NCI-H2171 (cell line): ENCODE results near the gene NLRP7.
"Not testable (repeated sequence)": the region's sequence is repeated elsewhere in the genome, so short reads cannot be mapped to it uniquely, and the experiment has no call there.

ENCODE experiments used
- DNase-seq: peaks from one replicate; lab custom pipeline; 2025; lab: John Stamatoyannopoulos, UW

NLRP7 gene

GRCh38 chr19:54919646-54920563 lies 27.4 kb downstream of the NLRP7 start:
- DNase-seq = not testable (repeated sequence)

GRCh38 chr19:54918499-54918898 lies 28.8 kb downstream of the NLRP7 start:
- no peak for DNase-seq

GRCh38 chr19:54916822-54917221 lies 30.5 kb downstream of the NLRP7 start:
- no peak for DNase-seq

DNA sequence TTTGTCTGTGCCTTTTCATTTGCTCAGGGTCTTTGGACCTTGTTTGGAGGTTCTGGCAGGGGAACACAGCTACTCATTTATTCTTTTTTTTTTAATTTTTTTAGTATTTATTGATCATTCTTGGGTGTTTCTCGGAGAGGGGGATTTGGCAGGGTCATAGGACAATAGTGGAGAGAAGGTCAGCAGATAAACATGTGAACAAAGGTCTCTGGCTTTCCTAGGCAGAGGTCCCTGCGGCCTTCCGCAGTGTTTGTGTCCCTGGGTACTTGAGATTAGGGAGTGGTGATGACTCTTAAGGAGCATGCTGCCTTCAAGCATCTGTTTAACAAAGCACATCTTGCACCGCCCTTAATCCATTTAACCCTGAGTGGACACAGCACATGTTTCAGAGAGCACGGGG lies 39.4 kb downstream of the NLRP7 start:
- not testable (repeated sequence) for DNase-seq

DNA sequence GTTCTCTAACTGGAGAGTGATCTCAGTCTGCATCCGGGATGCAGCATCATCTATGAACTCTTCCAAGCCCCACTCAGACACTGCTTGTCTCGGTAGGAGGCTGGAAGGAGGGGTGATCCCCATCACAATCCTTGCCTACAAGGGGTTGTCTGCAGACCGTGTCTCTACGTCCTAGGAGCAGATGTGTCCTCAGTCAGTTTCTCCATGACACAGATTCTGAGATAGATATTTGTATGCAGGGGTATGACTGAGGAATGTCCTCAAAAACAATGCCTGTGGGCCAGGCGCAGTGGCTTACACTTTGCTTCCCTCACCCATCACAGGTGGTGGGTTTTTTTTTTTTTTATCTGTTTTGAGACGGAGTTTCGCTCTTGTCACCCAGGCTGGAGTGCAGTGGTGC lies 40.5 kb downstream of the NLRP7 start:
- DNase-seq = no peak

GRCh38 chr19:54905803-54906511 lies 41.4 kb downstream of the NLRP7 start, which contains the start of gene NCR1:
TSS of gene NCR1 (plus strand) at chr19:54906148. CDS start at chr19:54906188, 40 bp downstream.
- no peak for DNase-seq

DNA sequence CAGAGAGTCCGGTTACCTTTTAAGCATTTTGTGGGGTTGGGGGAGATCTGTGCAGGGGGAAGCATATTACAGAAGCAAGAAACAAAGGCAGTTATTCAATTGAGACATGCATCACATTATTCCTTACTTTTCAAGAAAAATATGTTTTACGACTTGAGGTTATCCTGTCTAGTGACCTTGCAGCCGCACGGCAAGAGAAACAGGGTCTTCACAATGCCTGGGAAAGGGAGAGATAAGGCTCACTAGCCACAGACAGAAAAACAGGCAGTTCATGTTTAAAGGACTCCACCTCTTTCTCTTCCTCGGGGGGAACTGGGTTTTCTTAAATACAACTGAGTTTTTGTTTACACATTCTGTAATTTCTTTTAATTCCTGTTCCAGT lies 41.9 kb downstream of the NLRP7 start:
- DNase-seq = no peak

DNA sequence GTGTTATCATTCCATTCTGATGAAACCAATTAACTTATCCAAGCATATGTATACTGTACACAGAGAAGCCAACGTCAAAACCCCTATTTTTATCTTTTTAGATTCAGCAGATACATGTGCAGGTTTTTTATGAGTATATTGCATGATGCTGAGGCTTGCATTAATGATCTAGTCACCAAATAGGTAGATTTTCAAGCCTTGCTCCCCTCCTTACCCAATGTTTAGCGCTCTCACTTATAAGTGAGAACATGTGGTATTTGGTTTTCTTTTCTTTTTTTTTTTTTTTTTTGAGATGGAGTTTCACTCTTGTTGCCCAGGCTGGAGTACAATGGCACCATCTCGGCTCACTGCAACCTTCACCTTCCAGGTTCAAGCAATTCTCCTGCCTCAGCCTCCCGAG lies 43.1 kb downstream of the NLRP7 start:
- DNase-seq = not testable (repeated sequence)

DNA sequence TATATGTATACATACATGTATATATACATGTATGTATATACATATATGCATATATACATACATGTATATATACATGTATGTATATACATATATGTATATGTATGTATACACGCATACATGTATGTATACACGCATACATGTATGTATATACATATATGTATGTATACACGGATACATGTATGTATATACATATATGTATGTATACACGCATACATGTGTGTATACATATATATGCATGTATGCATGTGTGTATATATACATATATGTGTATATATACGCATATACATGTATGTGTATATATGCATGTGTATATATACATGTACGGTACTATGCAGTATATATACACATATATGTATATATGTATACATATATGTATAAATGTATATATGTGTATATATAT lies 44.0 kb downstream of the NLRP7 start:
- DNase-seq = no peak

DNA sequence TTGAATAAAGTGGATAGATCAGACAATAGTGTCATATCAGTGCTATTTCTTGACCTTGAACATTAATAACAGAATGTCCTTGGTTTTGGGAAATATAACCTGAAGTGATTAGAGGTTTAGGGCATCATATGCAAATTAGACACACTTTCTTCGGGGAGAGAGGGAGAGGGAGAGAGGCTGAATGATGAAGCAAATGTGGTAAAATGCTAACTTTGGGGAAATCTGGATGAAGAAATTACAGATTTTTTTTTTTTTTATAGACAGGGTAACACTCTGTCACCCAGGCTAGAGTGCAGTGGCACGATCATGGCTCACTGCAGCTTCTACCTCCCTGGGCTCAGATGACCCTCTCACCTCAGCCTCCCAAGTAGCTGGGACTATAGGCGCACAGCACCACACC lies 45.3 kb downstream of the NLRP7 start:
- DNase-seq = no peak

DNA sequence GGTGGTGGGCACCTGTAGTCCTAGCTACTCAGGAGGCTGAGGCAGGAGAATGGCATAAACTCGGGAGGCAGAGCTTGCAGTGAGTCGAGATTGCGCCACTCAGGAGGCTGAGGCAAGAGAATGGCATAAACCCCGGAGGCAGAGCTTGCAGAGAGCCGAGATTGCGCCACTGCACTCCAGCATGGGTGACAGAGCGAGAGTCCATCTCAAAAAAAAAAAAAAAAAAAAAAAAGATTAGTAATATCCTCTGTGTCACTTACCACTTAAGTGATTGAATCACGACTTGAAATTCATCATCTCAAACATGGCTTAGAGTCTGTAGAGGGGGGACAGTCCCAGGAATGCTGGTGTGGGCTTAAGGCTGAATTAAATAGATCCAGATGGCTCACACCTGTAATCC lies 46.2 kb downstream of the NLRP7 start:
- not testable (repeated sequence) for DNase-seq

- DNase-seq = not testable (repeated sequence)
Measured at GRCh38 chr19:54899646-54900045, 47.7 kb downstream of the NLRP7 start.

DNA sequence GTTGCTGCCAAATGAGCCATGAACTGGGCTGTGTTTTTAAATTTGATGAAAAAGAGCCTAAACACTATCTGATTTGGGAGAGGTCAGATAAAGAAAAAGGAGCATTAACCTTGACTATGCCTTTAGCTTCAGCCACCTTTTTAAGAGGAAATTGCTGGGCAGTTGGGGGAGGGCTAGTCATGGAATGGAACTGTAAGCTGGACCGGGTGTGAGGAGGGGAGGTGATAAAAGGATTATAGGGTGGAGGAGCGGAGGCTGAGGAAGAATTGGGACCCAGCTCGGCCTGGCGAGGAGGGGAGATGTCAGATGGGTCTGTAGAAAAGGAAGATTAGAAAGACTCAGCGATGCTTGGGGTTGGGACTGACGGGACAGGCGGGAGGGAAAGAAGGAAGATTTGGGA lies 48.6 kb downstream of the NLRP7 start:
- not testable (repeated sequence) for DNase-seq

GRCh38 chr19:54896036-54896435 lies 51.3 kb downstream of the NLRP7 start:
- DNase-seq = no peak

DNA sequence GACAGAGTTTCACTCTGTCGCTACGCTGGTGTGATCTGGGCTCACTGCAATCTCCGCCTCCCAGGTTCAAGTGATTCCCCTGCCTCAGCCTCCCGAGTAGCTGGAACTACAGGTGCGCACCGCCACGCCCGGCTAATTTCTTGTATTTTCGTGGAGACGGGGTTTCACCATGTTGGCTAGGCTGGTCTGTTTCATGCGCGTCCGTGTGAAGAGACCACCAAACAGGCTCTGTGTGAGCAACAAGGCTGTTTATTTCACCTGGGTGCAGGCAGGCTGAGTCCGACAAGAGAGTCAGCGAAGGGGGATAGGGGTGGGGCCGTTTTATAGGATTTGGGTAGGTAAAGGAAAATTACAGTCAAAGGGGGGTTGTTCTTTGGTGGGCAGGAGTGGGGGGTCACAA lies 53.2 kb downstream of the NLRP7 start:
- not testable (repeated sequence) for DNase-seq

GRCh38 chr19:54893406-54893805 lies 53.9 kb downstream of the NLRP7 start:
- no peak for DNase-seq

- no peak for DNase-seq
Measured at GRCh38 chr19:54889566-54889965, 57.8 kb downstream of the NLRP7 start.

DNA sequence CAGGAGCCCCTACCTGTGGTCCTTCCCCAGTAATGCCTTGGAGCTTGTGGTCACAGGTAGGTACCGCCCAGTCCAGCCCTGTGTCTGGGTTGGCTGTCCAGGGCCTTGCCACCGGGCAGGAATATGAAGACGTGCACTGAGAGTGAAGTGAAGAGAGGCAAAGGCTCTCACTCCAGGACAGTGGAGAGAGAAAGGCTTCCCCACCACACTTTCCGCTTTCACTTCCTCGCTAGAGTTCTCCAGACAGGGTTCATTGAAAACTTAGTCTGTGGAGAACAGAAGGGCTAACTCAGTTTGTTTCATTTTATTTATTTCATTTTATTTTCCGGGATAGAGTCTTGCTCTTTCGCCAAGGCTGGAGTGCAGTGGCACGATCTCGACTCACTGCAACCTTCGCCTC lies 59.1 kb downstream of the NLRP7 start:
- DNase-seq = no peak

DNA sequence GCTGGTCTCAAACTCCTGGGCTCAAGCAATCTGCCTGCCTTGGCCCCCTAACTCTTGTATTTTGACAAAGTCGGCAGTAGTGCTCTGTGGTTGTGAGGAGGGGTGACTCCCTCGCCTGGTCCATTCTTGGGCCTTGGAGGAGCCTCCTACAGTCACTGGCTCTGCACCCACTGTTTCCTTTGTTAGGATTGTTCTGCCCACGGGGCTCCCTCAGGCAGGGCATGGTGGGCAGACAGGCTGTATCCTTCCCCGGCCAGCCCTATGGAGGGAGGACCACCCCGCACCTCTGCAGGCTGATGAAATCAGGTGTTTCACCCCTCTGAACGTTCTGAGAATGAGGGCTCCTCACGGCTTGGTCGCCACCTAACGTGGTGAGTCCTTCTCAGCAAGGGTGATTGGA lies 64.1 kb downstream of the NLRP7 start:
- DNase-seq = no peak

GRCh38 chr19:54882758-54883157 lies 64.6 kb downstream of the NLRP7 start:
- DNase-seq = no peak

DNA sequence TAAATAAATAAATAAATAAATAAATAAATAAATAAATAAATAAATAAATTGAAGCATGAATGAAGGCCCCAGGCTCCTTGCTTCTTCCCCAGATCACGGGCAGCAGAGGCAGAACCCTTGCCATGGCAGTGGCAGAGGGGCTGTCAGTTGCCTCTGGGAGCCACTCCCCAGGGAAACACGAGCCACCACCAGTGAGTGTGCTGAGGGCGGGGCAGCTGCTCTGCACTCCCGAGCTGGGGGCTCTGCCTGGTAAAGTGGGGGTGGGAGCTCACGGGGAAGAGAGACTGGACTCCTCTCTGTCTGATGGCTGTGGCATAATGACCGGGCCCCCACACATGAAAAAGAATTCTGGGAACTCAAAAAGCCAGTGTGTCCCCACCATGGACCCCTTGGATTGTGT lies 65.4 kb downstream of the NLRP7 start:
- no peak for DNase-seq

GRCh38 chr19:54877471-54877870 lies 69.9 kb downstream of the NLRP7 start:
- DNase-seq = no peak

DNA sequence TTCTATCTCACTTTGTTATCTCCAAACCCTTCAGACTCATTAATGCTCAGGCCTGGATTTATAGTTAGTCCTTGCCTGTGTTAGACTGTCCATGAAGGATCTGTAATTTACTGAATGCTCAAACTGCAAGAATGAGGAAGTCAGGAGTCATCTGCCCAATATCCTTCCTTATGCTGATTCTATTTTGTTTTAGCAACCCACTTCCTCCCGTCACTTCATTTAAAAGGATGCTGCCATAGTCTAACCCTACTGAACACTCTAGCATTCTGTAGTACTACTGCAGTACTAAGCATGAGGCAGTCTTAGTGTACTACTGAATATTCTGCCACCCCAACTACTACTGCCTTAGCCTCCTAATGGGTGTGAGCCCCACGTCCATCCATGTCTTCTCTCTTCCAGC lies 71.8 kb downstream of the NLRP7 start:
- DNase-seq = no peak
